ENCODE results near the gene KCNK17. TPM values are rescaled to one million over a fixed set of nuclear protein-coding genes. Genes with fewer than 3 reads are reported as not detected.

Gene KCNK17
- total and polyA plus RNA-seq, 4 donors = 2.6 to 6.0 (median 3.4) TPM

GRCh38 chr6:39260953-39261352 is 53.3 kb downstream of the KCNK17 start:
- 79 to 90% methylated on average over 2 of the region's 2 CpGs for WGBS, 2 donors
- no peak overlapping the region for H3K27ac ChIP-seq (ENCODE audit: low read depth in 1 of 2, low read length in 1 of 2)
- no peaks in the 10 kb centered on the region for H3K27me3 ChIP-seq (ENCODE audit: control insufficient read depth in 3 of 3, insufficient read depth in 3 of 3, low read length in 2 of 3)
- H3K36me3 ChIP-seq (ENCODE audit: control insufficient read depth in 4 of 4, insufficient read depth in 4 of 4, low read length in 4 of 4) = no peaks in the 10 kb centered on the region
- TF ChIP-seq, protein P1, sequence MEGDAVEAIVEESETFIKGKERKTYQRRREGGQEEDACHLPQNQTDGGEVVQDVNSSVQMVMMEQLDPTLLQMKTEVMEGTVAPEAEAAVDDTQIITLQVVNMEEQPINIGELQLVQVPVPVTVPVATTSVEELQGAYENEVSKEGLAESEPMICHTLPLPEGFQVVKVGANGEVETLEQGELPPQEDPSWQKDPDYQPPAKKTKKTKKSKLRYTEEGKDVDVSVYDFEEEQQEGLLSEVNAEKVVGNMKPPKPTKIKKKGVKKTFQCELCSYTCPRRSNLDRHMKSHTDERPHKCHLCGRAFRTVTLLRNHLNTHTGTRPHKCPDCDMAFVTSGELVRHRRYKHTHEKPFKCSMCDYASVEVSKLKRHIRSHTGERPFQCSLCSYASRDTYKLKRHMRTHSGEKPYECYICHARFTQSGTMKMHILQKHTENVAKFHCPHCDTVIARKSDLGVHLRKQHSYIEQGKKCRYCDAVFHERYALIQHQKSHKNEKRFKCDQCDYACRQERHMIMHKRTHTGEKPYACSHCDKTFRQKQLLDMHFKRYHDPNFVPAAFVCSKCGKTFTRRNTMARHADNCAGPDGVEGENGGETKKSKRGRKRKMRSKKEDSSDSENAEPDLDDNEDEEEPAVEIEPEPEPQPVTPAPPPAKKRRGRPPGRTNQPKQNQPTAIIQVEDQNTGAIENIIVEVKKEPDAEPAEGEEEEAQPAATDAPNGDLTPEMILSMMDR (IDR thresholded peaks at IDR 0.05; ENCODE audit: control extremely low read depth, extremely low read depth) = no peak
- ATAC-seq (ENCODE audit: insufficient read depth, low FRiP score) (no peak), DNase-seq (no peak)
- H3K4me1 ChIP-seq (ENCODE audit: control insufficient read depth in 5 of 5, insufficient read depth in 5 of 5, low read length in 5 of 5) = peaks cover 0 to 5% (median 0%) of the 10 kb centered on the region in 5 donors
- no peak overlapping the region for H3K9ac ChIP-seq (ENCODE audit: insufficient read depth in 1 of 2, low read length in 2 of 2)
- no peaks in the 10 kb centered on the region for H3K9me3 ChIP-seq (ENCODE audit: control insufficient read depth in 4 of 4, insufficient read depth in 3 of 4, low read length in 3 of 4)
- no peak overlapping the region for H3K4me3 ChIP-seq

DNA sequence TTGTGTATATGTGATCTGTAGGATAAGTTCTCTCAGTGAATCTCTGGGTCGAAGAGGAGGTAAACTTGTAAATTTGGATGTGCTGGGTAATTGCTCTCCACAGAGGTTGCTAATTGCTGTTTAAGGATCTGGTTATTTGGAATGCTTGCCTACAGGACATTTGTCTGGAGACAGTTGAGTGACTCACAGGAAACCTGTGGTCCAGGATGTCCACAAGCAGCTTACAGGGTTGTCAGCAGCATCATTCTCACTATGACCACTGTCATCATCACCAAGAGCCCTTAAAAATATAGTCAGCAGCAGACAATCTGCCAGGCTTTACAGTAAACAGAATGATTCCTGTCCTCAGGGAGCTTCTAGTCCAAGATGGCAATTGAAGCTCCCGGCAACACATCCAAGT is 53.8 kb downstream of the KCNK17 start:
- H3K9me3 ChIP-seq (ENCODE audit: control insufficient read depth in 4 of 4, insufficient read depth in 3 of 4, low read length in 3 of 4) = no peaks in the 10 kb centered on the region
- H3K4me3 ChIP-seq = no peak overlapping the region
- TF ChIP-seq, protein P1 (IDR thresholded peaks at IDR 0.05; ENCODE audit: control extremely low read depth, extremely low read depth) = no peak
- DNase-seq = no peak
- H3K36me3 ChIP-seq (ENCODE audit: control insufficient read depth in 4 of 4, insufficient read depth in 4 of 4, low read length in 4 of 4) = no peaks in the 10 kb centered on the region
- no peak overlapping the region for H3K27ac ChIP-seq (ENCODE audit: low read depth in 1 of 2, low read length in 1 of 2)
- H3K4me1 ChIP-seq (ENCODE audit: control insufficient read depth in 5 of 5, insufficient read depth in 5 of 5, low read length in 5 of 5) = peaks cover 0 to 5% (median 0%) of the 10 kb centered on the region in 5 donors
- H3K9ac ChIP-seq (ENCODE audit: insufficient read depth in 1 of 2, low read length in 2 of 2) = no peak overlapping the region
- WGBS, 2 donors = 85 to 91% methylated on average over 2 of the region's 2 CpGs
- ATAC-seq (ENCODE audit: insufficient read depth, low FRiP score) = no peak
- H3K27me3 ChIP-seq (ENCODE audit: control insufficient read depth in 3 of 3, insufficient read depth in 3 of 3, low read length in 2 of 3) = no peaks in the 10 kb centered on the region

DNA sequence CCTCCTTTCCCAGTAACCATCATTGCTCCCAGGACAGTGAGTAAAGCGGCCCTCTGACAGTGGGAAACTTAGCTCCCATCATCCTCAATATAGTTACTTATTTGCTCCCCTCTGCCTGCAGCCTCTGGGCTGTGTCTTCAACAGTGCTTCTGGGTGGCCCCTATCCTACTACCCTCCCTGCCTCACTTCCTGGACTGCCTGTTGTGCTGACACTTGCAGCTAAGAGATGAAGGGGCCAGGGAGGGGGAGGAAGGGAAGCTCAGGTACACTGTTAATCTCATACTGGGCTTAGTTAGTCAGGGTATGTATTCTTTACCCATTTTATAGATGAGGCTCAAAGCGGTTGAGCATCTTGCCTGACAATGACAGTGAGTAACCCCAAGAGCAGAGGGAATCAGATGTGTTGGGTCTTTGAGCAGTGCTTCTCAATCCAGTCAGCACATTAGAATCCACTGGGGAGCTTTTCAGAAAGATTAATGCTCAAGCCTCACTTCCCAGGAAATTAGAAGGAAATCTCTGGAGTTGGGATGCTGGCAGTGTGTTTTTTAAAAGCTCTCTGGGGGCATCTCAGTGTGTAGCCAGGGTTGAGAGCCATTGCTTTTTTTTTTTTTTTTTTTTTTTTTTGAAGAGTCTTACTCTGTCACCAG is 57.8 kb downstream of the KCNK17 start:
- Histone ChIP-seq H3K27ac (ENCODE audit: low read depth in 1 of 2, low read length in 1 of 2) (no peak overlapping the region), H3K9ac (ENCODE audit: insufficient read depth in 1 of 2, low read length in 2 of 2) (no peak overlapping the region), H3K9me3 (ENCODE audit: control insufficient read depth in 4 of 4, insufficient read depth in 3 of 4, low read length in 3 of 4) (no peaks in the 10 kb centered on the region), H3K4me1 (ENCODE audit: control insufficient read depth in 5 of 5, insufficient read depth in 5 of 5, low read length in 5 of 5) (peaks cover 0 to under 1% (median 0%) of the 10 kb centered on the region in 5 donors), H3K4me3 (no peak overlapping the region), H3K27me3 (ENCODE audit: control insufficient read depth in 3 of 3, insufficient read depth in 3 of 3, low read length in 2 of 3) (no peaks in the 10 kb centered on the region), H3K36me3 (ENCODE audit: control insufficient read depth in 4 of 4, insufficient read depth in 4 of 4, low read length in 4 of 4) (no peaks in the 10 kb centered on the region)
- no peak for DNase-seq
- 77 to 95% methylated on average over 2 of the region's 2 CpGs for WGBS, 2 donors
- ATAC-seq (ENCODE audit: insufficient read depth, low FRiP score) = no peak
- TF ChIP-seq, protein P1 (IDR thresholded peaks at IDR 0.05; ENCODE audit: control extremely low read depth, extremely low read depth) = no peak

All from lung (tissue), 12 donors.